HEK293 (cell line): ENCODE measurements around the gene PLP2.

Experiments used
- EGR2 ChIP-seq: fragments of 450-650 bp; formaldehyde crosslinking; IDR thresholded peaks from 2 replicates; pipeline ENCODE4 v1.5.1; 2016; ENCODE audit warnings: low read depth, missing biosample characterization, missing genetic modification characterization
- FEZF1 ChIP-seq: fragments of 450-650 bp; formaldehyde crosslinking; IDR thresholded peaks from 2 replicates; pipeline ENCODE4 v1.5.1; 2016; ENCODE audit warnings: missing biosample characterization, missing genetic modification characterization
- GLIS2 ChIP-seq: fragments of 450-650 bp; formaldehyde crosslinking; IDR thresholded peaks from 2 replicates; pipeline ENCODE4 v1.5.1; 2016; ENCODE audit warnings: missing biosample characterization, missing genetic modification characterization
- IKZF3 ChIP-seq: fragments of 450-650 bp; IDR thresholded peaks from 2 replicates; pipeline ENCODE4 v1.5.0; 2018; ENCODE audit warnings: missing biosample characterization, mild to moderate bottlenecking, missing genetic modification characterization, moderate library complexity
- KLF10 ChIP-seq: fragments of 450-650 bp; IDR thresholded peaks from 2 replicates; pipeline ENCODE4 v1.5.1; 2018; ENCODE audit warnings: missing biosample characterization, mild to moderate bottlenecking, missing genetic modification characterization
- KLF16 ChIP-seq: fragments of 450-650 bp; formaldehyde crosslinking; IDR thresholded peaks from 2 replicates; pipeline ENCODE4 v1.5.1; 2017; ENCODE audit warnings: missing biosample characterization, missing genetic modification characterization
- OSR2 ChIP-seq: fragments of 450-650 bp; formaldehyde crosslinking; IDR thresholded peaks from 2 replicates; pipeline ENCODE4 v1.5.1; 2016; ENCODE audit warnings: missing biosample characterization, missing genetic modification characterization
- ZBTB8A ChIP-seq: fragments of 450-650 bp; formaldehyde crosslinking; IDR thresholded peaks from 2 replicates; pipeline ENCODE4 v1.5.1; 2016; ENCODE audit warnings: missing biosample characterization, missing genetic modification characterization
- ZFHX2 ChIP-seq: fragments of 450-650 bp; formaldehyde crosslinking; conservative IDR thresholded peaks from 2 replicates; pipeline ENCODE4 v1.5.1; 2016; ENCODE audit warnings: missing biosample characterization, missing genetic modification characterization
- ZNF133 ChIP-seq: fragments of 450-650 bp; formaldehyde crosslinking; IDR thresholded peaks from 2 replicates; pipeline ENCODE4 v1.5.1; 2016; ENCODE audit warnings: missing biosample characterization, missing genetic modification characterization
- ZNF146 ChIP-seq: fragments of 450-650 bp; formaldehyde crosslinking; IDR thresholded peaks from 2 replicates; pipeline ENCODE4 v1.5.1; 2016; ENCODE audit warnings: missing biosample characterization, missing genetic modification characterization
- ZNF214 ChIP-seq: fragments of 450-650 bp; formaldehyde crosslinking; IDR thresholded peaks from 2 replicates; pipeline ENCODE4 v1.5.1; 2017; ENCODE audit warnings: missing biosample characterization, mild to moderate bottlenecking, missing genetic modification characterization, borderline replicate concordance
- ZNF274 ChIP-seq, 2 experiments: fragments of 200-500 bp in 1 of 2; fragments of 450-650 bp in 1 of 2; sonication (Bioruptor generic) in 1 of 2; formaldehyde crosslinking in 1 of 2; IDR thresholded peaks; 2 replicates each; pipeline versions ENCODE4 v1.5.1 to v1.6.1; 2014 to 2016; ENCODE audit warnings: borderline replicate concordance in 1 of 2, inconsistent platforms in 1 of 2, low read length in 1 of 2, missing biosample characterization in 1 of 2, missing genetic modification characterization in 1 of 2
- ZNF324 ChIP-seq: fragments of 450-650 bp; formaldehyde crosslinking; IDR thresholded peaks from 2 replicates; pipeline ENCODE4 v1.5.1; 2016; ENCODE audit warnings: missing biosample characterization, missing genetic modification characterization
- ZNF623 ChIP-seq: fragments of 450-650 bp; formaldehyde crosslinking; IDR thresholded peaks from 2 replicates; pipeline ENCODE4 v1.5.1; 2016; ENCODE audit warnings: missing biosample characterization, missing genetic modification characterization
- ZNF707 ChIP-seq: fragments of 450-650 bp; formaldehyde crosslinking; IDR thresholded peaks from 2 replicates; pipeline ENCODE4 v1.5.1; 2016; ENCODE audit warnings: missing biosample characterization, missing genetic modification characterization
- ZNF76 ChIP-seq: fragments of 450-650 bp; formaldehyde crosslinking; IDR thresholded peaks from 2 replicates; pipeline ENCODE4; 2016; ENCODE audit warnings: low read depth, missing biosample characterization, missing genetic modification characterization, borderline replicate concordance
- ZXDB ChIP-seq: fragments of 450-650 bp; formaldehyde crosslinking; IDR thresholded peaks from 2 replicates; pipeline ENCODE4 v1.5.1; 2016; ENCODE audit warnings: missing biosample characterization, missing genetic modification characterization
- TF ChIP-seq, protein P1 (sequence below): fragments of 450-650 bp; formaldehyde crosslinking; IDR thresholded peaks from 2 replicates; pipeline ENCODE4 v1.5.1; 2016; ENCODE audit warnings: missing biosample characterization, missing genetic modification characterization
- TF ChIP-seq, protein P2 (sequence below): sonication (generic); formaldehyde crosslinking; IDR thresholded peaks from 2 replicates; pipeline ENCODE4 v1.8.1; 2022; ENCODE audit warnings: mild to moderate bottlenecking, moderate library complexity, missing genetic modification reagents
- TF ChIP-seq, protein P3 (sequence below): fragments of 450-650 bp; formaldehyde crosslinking; IDR thresholded peaks from 2 replicates; pipeline ENCODE4 v1.5.1; 2016; ENCODE audit warnings: missing biosample characterization, missing genetic modification characterization

The PLP2 gene

DNA sequence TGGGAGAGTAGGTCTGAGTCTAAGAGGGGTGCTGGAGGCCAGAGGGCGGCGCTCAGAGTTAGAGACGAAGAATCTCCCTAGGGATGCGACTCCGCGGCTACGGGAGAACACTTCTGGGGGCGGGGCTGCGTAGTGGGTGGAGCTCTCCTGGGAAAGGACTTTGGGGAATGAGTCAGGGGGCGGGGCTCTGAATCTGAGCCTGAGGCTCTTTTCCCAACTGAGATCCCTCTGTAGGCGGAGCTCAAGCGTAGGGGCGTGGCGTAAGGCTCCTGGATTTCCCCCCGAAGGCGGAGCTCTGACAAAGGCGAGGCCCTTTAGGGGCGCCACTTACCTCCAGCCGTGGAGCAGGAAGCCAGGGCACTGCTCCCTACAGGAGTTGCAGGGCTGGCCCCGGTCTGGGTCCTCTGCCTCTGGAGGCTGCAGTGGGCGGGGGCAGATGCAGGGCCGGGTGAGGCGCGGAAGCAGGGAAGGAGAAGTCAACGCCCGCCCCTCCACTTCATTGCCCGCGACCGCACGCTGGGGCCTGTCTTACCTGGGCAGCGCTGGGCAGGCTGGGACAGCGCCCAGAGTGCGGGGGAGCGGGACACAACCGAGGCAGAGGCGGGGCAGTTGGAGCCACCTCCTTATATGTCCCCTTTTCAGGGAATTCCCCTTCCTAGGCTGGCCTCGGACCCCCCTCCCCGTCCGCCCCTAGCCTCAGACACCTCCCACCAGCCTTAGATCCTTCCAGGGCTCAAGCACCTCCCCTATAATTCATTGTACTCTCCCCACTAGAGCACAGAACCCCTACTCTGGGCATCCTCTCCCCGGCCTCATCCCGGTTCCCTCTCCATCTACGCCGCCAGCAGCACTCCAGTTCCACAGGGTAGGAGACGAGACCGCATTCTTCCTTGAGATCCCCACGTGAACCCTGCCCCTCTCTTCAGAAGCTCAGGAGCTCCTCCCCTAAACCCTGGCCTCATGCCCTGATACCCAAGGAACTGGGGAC lies 12.9 kb downstream of the PLP2 start (continued):
- TF ChIP-seq, protein P1, sequence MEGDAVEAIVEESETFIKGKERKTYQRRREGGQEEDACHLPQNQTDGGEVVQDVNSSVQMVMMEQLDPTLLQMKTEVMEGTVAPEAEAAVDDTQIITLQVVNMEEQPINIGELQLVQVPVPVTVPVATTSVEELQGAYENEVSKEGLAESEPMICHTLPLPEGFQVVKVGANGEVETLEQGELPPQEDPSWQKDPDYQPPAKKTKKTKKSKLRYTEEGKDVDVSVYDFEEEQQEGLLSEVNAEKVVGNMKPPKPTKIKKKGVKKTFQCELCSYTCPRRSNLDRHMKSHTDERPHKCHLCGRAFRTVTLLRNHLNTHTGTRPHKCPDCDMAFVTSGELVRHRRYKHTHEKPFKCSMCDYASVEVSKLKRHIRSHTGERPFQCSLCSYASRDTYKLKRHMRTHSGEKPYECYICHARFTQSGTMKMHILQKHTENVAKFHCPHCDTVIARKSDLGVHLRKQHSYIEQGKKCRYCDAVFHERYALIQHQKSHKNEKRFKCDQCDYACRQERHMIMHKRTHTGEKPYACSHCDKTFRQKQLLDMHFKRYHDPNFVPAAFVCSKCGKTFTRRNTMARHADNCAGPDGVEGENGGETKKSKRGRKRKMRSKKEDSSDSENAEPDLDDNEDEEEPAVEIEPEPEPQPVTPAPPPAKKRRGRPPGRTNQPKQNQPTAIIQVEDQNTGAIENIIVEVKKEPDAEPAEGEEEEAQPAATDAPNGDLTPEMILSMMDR (tag by site-specific recombination) = no peak
- TF ChIP-seq ZNF76 (tag by site-specific recombination) = peak; percentile 63; the same call in 1 of the 2 replicates
- peak; percentile 46; the same call in 1 of the 2 replicates for TF ChIP-seq ZXDB
- no peak for TF ChIP-seq ZNF214
- peak; percentile 98 for TF ChIP-seq IKZF3 (tag by site-specific recombination)
- TF ChIP-seq ZFHX2 (tag by site-specific recombination) = peak; percentile 74
- TF ChIP-seq ZNF324 (tag by site-specific recombination) = no peak; the same call in 1 of the 2 replicates
- TF ChIP-seq, protein P2, sequence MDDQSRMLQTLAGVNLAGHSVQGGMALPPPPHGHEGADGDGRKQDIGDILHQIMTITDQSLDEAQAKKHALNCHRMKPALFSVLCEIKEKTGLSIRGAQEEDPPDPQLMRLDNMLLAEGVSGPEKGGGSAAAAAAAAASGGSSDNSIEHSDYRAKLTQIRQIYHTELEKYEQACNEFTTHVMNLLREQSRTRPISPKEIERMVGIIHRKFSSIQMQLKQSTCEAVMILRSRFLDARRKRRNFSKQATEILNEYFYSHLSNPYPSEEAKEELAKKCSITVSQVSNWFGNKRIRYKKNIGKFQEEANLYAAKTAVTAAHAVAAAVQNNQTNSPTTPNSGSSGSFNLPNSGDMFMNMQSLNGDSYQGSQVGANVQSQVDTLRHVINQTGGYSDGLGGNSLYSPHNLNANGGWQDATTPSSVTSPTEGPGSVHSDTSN (CRISPR knock-in tag) = no peak
- TF ChIP-seq, protein P3, sequence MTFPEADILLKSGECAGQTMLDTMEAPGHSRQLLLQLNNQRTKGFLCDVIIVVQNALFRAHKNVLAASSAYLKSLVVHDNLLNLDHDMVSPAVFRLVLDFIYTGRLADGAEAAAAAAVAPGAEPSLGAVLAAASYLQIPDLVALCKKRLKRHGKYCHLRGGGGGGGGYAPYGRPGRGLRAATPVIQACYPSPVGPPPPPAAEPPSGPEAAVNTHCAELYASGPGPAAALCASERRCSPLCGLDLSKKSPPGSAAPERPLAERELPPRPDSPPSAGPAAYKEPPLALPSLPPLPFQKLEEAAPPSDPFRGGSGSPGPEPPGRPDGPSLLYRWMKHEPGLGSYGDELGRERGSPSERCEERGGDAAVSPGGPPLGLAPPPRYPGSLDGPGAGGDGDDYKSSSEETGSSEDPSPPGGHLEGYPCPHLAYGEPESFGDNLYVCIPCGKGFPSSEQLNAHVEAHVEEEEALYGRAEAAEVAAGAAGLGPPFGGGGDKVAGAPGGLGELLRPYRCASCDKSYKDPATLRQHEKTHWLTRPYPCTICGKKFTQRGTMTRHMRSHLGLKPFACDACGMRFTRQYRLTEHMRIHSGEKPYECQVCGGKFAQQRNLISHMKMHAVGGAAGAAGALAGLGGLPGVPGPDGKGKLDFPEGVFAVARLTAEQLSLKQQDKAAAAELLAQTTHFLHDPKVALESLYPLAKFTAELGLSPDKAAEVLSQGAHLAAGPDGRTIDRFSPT = peak; percentile 76
- peak; percentile 80 for TF ChIP-seq ZBTB8A (tag by site-specific recombination)
- no peak for TF ChIP-seq FEZF1
- peak; percentile 79 for TF ChIP-seq GLIS2
- TF ChIP-seq ZNF146 = no peak
- 0 out of 2 replicates have a peak, but pooled peaks have one; percentile 29 for TF ChIP-seq KLF16 (tag by site-specific recombination)
- TF ChIP-seq ZNF274 (IDR thresholded peaks at IDR 0.05; ENCODE audit: low read length) = no peak
- TF ChIP-seq ZNF274 (tag by site-specific recombination; IDR thresholded peaks at IDR 0.05; ENCODE audit: borderline replicate concordance) = no peak
- peak; percentile 77 for TF ChIP-seq KLF10 (tag by site-specific recombination)
- TF ChIP-seq EGR2 (tag by site-specific recombination) = peak; percentile 50; the same call in 1 of the 2 replicates
- no peak for TF ChIP-seq ZNF707 (tag by site-specific recombination)
- peak; percentile 81 for TF ChIP-seq OSR2 (tag by site-specific recombination)
- TF ChIP-seq ZNF133 (tag by site-specific recombination) = no peak
- no peak for TF ChIP-seq ZNF623 (tag by site-specific recombination)
- TF ChIP-seq, all 188 proteins: peak for 35
